WERI-Rb-1 (cell line): ENCODE data around the gene SULT2B1.

Source experiments
- DNase-seq: peaks from one replicate; pipeline ENCODE4 v3.0.0-alpha.2; 2020
- H3K27ac ChIP-seq: fragments of 250-450 bp; sonication (Bioruptor Pico); 2 replicates; pipeline ENCODE4 v1.5.1; 2020; ENCODE audit warnings: mild to moderate bottlenecking, moderate library complexity
- H3K27me3 ChIP-seq: fragments of 250-450 bp; sonication (Bioruptor Pico); 2 replicates; pipeline ENCODE4 v1.5.1; 2021; ENCODE audit warnings: mild to moderate bottlenecking, low read depth, moderate library complexity; ENCODE audit not compliant: insufficient read depth, severe bottlenecking
- H3K36me3 ChIP-seq: fragments of 250-450 bp; sonication (Bioruptor Pico); 2 replicates; pipeline ENCODE4 v1.5.1; 2020; ENCODE audit warnings: mild to moderate bottlenecking, moderate library complexity
- H3K4me3 ChIP-seq: 2 replicates; pipeline ENCODE4 v1.5.1; 2011; ENCODE audit warnings: low read depth, mild to moderate bottlenecking, control low read depth, low read length
- H3K9me3 ChIP-seq: fragments of 250-450 bp; sonication (Bioruptor Pico); 2 replicates; pipeline ENCODE4 v1.5.1; 2021; ENCODE audit warnings: mild to moderate bottlenecking, moderate library complexity; ENCODE audit not compliant: severe bottlenecking
- TF ChIP-seq, protein P1 (sequence below): IDR thresholded peaks from 2 replicates; pipeline ENCODE4 v1.5.1; 2011; ENCODE audit warnings: low read depth, mild to moderate bottlenecking, control low read depth, inconsistent platforms, low read length

The SULT2B1 gene

GRCh38 chr19:48524221-48524620, 27.8 kb upstream of the SULT2B1 start:
- H3K27me3 ChIP-seq = no peaks in the 10 kb centered on the region

GRCh38 chr19:48524732-48525131, 27.2 kb upstream of the SULT2B1 start:
- Histone ChIP-seq H3K27me3 (no peaks in the 10 kb centered on the region), H3K4me3 (no peak overlapping the region), H3K9me3 (peaks cover 3% of the 10 kb centered on the region), H3K36me3 (no peaks in the 10 kb centered on the region), H3K27ac (no peak overlapping the region)
- TF ChIP-seq, protein P1, sequence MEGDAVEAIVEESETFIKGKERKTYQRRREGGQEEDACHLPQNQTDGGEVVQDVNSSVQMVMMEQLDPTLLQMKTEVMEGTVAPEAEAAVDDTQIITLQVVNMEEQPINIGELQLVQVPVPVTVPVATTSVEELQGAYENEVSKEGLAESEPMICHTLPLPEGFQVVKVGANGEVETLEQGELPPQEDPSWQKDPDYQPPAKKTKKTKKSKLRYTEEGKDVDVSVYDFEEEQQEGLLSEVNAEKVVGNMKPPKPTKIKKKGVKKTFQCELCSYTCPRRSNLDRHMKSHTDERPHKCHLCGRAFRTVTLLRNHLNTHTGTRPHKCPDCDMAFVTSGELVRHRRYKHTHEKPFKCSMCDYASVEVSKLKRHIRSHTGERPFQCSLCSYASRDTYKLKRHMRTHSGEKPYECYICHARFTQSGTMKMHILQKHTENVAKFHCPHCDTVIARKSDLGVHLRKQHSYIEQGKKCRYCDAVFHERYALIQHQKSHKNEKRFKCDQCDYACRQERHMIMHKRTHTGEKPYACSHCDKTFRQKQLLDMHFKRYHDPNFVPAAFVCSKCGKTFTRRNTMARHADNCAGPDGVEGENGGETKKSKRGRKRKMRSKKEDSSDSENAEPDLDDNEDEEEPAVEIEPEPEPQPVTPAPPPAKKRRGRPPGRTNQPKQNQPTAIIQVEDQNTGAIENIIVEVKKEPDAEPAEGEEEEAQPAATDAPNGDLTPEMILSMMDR = no peak
- no peak for DNase-seq

More at GRCh38 chr19:48524221-48524620, 27.8 kb upstream of the SULT2B1 start:
- H3K36me3 ChIP-seq = no peaks in the 10 kb centered on the region
- no peak for DNase-seq
- H3K4me3 ChIP-seq = no peak overlapping the region
- TF ChIP-seq, protein P1 = no peak
- H3K9me3 ChIP-seq = peaks cover 3% of the 10 kb centered on the region
- no peak overlapping the region for H3K27ac ChIP-seq

DNA sequence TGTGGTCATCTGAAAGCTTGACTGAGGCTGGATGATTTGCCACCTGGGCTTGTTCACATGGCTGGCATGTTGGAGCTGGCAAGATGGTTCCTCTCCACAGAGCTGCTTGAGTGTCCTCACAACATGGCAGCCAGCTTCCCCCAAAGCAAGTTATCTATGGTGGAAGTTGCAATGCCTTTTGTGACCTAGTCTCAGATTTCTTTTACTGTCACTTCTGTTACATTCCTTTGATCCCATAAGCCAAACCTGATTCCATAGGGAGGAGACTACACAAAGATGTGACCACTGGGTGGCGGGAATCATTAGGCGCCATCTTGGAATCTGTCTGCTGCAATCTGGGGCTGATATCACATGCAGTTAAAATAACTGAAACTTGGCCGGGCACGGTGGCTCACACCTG, 22.8 kb upstream of the SULT2B1 start:
- TF ChIP-seq, protein P1 = no peak
- peaks cover 3% of the 10 kb centered on the region for H3K9me3 ChIP-seq
- H3K36me3 ChIP-seq = no peaks in the 10 kb centered on the region
- no peaks in the 10 kb centered on the region for H3K27me3 ChIP-seq
- no peak overlapping the region for H3K27ac ChIP-seq
- DNase-seq = no peak
- H3K4me3 ChIP-seq = no peak overlapping the region

DNA sequence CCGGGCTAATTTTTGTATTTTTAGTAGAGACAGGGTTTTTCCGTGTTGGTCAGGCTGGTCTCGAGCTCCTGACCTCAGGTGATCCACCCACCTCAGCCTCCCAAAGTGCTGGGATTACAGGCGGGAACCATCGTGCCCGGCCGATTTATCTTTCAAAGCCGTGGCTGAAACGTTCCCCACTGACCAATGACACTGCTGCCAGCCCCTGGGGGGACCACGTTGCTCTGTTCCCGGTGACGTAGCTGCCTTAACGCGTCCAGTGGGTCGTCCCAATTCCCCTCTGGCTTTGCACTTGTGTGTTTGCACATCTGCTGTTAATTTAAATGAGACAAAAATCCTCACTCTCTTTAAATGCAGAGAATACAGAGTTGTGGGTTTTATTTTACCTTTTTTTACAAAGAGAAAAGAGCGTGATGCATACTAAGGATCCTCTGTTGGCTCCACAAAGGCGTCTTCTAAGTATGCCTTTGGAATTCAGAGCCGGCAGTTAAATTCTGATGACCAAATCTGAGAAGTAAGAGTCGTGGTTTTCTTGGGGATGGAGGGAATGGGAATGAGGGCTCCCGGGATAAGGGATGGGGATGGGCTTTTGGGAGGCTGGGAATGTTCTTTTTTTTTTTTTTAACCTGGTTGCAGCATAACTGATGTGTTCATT, 21.8 kb upstream of the SULT2B1 start:
- no peaks in the 10 kb centered on the region for H3K27me3 ChIP-seq
- no peak for DNase-seq
- peaks cover 3% of the 10 kb centered on the region for H3K9me3 ChIP-seq
- no peak overlapping the region for H3K4me3 ChIP-seq
- no peaks in the 10 kb centered on the region for H3K36me3 ChIP-seq
- TF ChIP-seq, protein P1 = no peak
- H3K27ac ChIP-seq = no peak overlapping the region

GRCh38 chr19:48530770-48531169, 21.2 kb upstream of the SULT2B1 start:
- Histone ChIP-seq H3K27me3 (no peaks in the 10 kb centered on the region), H3K36me3 (no peaks in the 10 kb centered on the region), H3K4me3 (no peak overlapping the region), H3K9me3 (peaks cover 3% of the 10 kb centered on the region), H3K27ac (no peak overlapping the region)
- no peak for DNase-seq
- TF ChIP-seq, protein P1 = no peak

DNA sequence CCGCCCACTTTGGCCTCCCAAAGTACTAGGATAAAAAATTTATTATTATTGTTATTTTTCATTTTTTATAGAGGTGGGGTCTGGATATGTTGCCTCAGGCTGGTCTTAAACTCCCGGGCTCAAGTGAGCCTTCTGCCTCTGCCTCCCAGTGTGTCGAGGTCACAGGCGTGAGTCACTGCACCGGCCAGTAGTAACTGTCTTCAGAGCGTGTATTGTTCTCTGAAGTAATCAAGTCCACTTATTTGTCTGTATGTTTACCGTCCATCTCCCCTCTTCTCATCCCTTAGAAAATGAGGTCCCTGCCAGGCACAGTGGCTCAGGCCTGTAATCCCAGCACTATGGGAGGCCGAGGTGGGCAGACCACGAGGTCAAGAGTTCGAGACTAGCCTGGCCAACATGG, 18.2 kb upstream of the SULT2B1 start:
- H3K27me3 ChIP-seq = no peaks in the 10 kb centered on the region
- TF ChIP-seq, protein P1 = no peak
- no peaks in the 10 kb centered on the region for H3K36me3 ChIP-seq
- no peak overlapping the region for H3K4me3 ChIP-seq
- no peak for DNase-seq
- no peak overlapping the region for H3K27ac ChIP-seq
- no peaks in the 10 kb centered on the region for H3K9me3 ChIP-seq
